ENCODE measurements around the gene TGFB2.

Gene TGFB2

GRCh38 chr1:218426343-218426657, 81.2 kb downstream of the TGFB2 start:
- CTCF ChIA-PET = no interaction called here

GRCh38 chr1:218429301-218429700, 84.2 kb downstream of the TGFB2 start:
- TF ChIP-seq CTCF (IDR thresholded peaks at IDR 0.05; ENCODE audit: insufficient read depth, low read length, missing control alignments) = no peak
- ChIA-PET CTCF (interaction anchor here (1.1 kb wide), 1 partner anchor 46 kb away, joined by 3 read pairs; no protein-coding TSS in a partner anchor), POLR2A (no interaction called here)
- no peak for DNase-seq (ENCODE audit: low read depth, low spot score)
- H3K4me3 ChIP-seq (ENCODE audit: low read depth, low read length) = no peak overlapping the region

More at GRCh38 chr1:218426343-218426657, 81.2 kb downstream of the TGFB2 start:
- no peak for TF ChIP-seq CTCF (IDR thresholded peaks at IDR 0.05; ENCODE audit: insufficient read depth, low read length, missing control alignments)
- POLR2A ChIA-PET = no interaction called here
- DNase-seq (ENCODE audit: low read depth, low spot score) = no peak
- no peak overlapping the region for H3K4me3 ChIP-seq (ENCODE audit: low read depth, low read length)

- TF ChIP-seq CTCF (IDR thresholded peaks at IDR 0.05; ENCODE audit: insufficient read depth, low read length, missing control alignments) = no peak
- ChIA-PET POLR2A (no interaction called here), CTCF (interaction anchor here (1.0 kb wide), 1 partner anchor 9 kb away, joined by 4 read pairs; no protein-coding TSS in a partner anchor)
- no peak for DNase-seq (ENCODE audit: low read depth, low spot score)
- H3K4me3 ChIP-seq (ENCODE audit: low read depth, low read length) = no peak overlapping the region
Observed at GRCh38 chr1:218430346-218430745, 85.2 kb downstream of the TGFB2 start.

GRCh38 chr1:218430822-218431221, 85.7 kb downstream of the TGFB2 start:
- POLR2A ChIA-PET = no interaction called here
- no peak for TF ChIP-seq CTCF (IDR thresholded peaks at IDR 0.05; ENCODE audit: insufficient read depth, low read length, missing control alignments)
- no peak overlapping the region for H3K4me3 ChIP-seq (ENCODE audit: low read depth, low read length)
- CTCF ChIA-PET = interaction anchor here (1.0 kb wide), 1 partner anchor 9 kb away, joined by 4 read pairs; no protein-coding TSS in a partner anchor
- no peak for DNase-seq (ENCODE audit: low read depth, low spot score)

- DNase-seq (ENCODE audit: low read depth, low spot score) = no peak
- ChIA-PET POLR2A (no interaction called here), CTCF (interaction anchor here (1.0 kb wide), 1 partner anchor 8 kb away, joined by 4 read pairs; no protein-coding TSS in a partner anchor)
- no peak for TF ChIP-seq CTCF (IDR thresholded peaks at IDR 0.05; ENCODE audit: insufficient read depth, low read length, missing control alignments)
- H3K4me3 ChIP-seq (ENCODE audit: low read depth, low read length) = no peak overlapping the region
Observed at GRCh38 chr1:218431476-218431875, 86.3 kb downstream of the TGFB2 start.

GRCh38 chr1:218433744-218434143, 88.6 kb downstream of the TGFB2 start:
- no peak for TF ChIP-seq CTCF (IDR thresholded peaks at IDR 0.05; ENCODE audit: insufficient read depth, low read length, missing control alignments)
- no peak for DNase-seq (ENCODE audit: low read depth, low spot score)
- ChIA-PET POLR2A (no interaction called here), CTCF (no interaction called here)
- H3K4me3 ChIP-seq (ENCODE audit: low read depth, low read length) = no peak overlapping the region
